ENCODE measurements around the gene LRRC3C. TPM values are rescaled to one million over a fixed set of nuclear protein-coding genes. Genes with fewer than 3 reads are reported as not detected.

The LRRC3C gene
- total RNA-seq, 1 donor from 2014 or later, result not detected

DNA sequence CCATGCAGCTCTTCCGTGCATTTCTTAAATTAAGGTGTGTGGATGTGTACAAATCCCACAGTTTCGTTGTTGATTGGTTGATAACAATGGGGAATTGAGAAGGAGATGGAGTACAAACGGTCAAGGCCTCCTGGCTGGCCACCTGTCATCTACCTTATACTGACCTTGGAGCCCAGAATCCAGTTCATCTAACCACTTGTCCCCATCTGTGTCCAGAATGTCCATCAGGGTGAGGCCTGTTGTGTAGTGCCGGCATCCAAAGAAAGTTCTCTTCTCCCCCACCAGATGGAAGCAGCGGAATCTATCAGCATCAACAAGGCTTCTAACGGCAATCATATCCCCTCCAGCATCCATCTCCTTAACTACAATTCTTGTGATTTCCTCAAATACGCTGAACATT, 10.6 kb upstream of the LRRC3C start:
- no peak overlapping the region for H2AFZ ChIP-seq (ENCODE audit: low read depth, low read length)
- H3K9me3 ChIP-seq (ENCODE audit: insufficient read depth, low read depth, low read length), result no peaks in the 10 kb centered on the region
- H3K4me2 ChIP-seq (ENCODE audit: low read length), result no peak overlapping the region
- no peaks in the 10 kb centered on the region for H3K4me1 ChIP-seq (ENCODE audit: insufficient read depth, low read length)
- Mint-ChIP-seq H3K4me3 (ENCODE audit: unreplicated experiment) (no peak overlapping the region), H3K4me1 (ENCODE audit: low read depth, unreplicated experiment) (no peaks in the 10 kb centered on the region), H3K27ac (ENCODE audit: unreplicated experiment) (no peak overlapping the region), H3K36me3 (ENCODE audit: low read depth, unreplicated experiment) (peaks cover 47% of the 10 kb centered on the region), H3K9me3 (ENCODE audit: unreplicated experiment) (no peaks in the 10 kb centered on the region), H3K27me3 (ENCODE audit: low read depth, unreplicated experiment) (no peaks in the 10 kb centered on the region)
- no peak overlapping the region for H3K27ac ChIP-seq (ENCODE audit: low read depth, low read length)
- DNase-seq (ENCODE audit: low read depth) (no peak), FAIRE-seq (no peak)
- H3K36me3 ChIP-seq (ENCODE audit: insufficient read depth, low read length), result peaks cover 16% of the 10 kb centered on the region
- H3K9ac ChIP-seq (ENCODE audit: low read length), result no peak overlapping the region
- H3K27me3 ChIP-seq (ENCODE audit: insufficient read depth, low read length), result no peaks in the 10 kb centered on the region
- H3K79me2 ChIP-seq (ENCODE audit: insufficient read depth, low read length), result no peaks in the 10 kb centered on the region
- H4K20me1 ChIP-seq (ENCODE audit: insufficient read depth, low read length), result peaks cover 19% of the 10 kb centered on the region
- TF ChIP-seq, protein P1, sequence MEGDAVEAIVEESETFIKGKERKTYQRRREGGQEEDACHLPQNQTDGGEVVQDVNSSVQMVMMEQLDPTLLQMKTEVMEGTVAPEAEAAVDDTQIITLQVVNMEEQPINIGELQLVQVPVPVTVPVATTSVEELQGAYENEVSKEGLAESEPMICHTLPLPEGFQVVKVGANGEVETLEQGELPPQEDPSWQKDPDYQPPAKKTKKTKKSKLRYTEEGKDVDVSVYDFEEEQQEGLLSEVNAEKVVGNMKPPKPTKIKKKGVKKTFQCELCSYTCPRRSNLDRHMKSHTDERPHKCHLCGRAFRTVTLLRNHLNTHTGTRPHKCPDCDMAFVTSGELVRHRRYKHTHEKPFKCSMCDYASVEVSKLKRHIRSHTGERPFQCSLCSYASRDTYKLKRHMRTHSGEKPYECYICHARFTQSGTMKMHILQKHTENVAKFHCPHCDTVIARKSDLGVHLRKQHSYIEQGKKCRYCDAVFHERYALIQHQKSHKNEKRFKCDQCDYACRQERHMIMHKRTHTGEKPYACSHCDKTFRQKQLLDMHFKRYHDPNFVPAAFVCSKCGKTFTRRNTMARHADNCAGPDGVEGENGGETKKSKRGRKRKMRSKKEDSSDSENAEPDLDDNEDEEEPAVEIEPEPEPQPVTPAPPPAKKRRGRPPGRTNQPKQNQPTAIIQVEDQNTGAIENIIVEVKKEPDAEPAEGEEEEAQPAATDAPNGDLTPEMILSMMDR (IDR thresholded peaks at IDR 0.05; ENCODE audit: insufficient read depth, low read depth, low read length), result no peak
- no peak for TF ChIP-seq EZH2 (IDR thresholded peaks at IDR 0.05; ENCODE audit: insufficient read depth, low read length)
- H3K4me3 ChIP-seq (ENCODE audit: insufficient read depth, low read depth, low read length), result no peak overlapping the region

DNA sequence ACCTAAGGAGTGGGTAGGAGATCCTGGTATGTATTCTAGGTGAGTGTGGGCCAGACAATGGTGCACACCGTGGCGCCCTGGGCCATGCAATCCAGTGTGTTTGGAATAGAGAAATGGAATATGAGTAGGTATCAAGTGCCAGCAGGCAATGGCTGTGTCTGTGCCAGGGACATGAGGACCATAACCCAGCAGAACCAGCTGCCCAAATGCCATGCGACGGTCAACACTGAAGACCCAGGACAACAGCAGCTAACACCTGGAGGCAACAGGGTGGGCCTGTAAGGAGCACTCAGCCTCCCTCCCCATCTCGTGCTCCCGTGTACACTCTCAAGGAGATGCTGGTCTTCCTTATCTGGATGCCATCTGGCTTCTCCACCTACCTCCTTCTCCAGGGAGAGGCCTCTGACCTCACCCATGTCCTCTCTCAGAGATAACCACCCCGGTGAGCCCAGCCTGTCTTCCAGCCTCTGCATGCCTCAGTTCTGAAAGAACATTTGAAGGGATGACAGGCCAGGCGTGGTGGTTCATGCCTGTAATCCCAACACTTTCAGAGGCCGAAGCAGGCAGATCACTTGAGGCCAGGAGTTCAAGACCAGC, 8.3 kb upstream of the LRRC3C start:
- no peak overlapping the region for H3K9ac ChIP-seq (ENCODE audit: low read length)
- peaks cover 4% of the 10 kb centered on the region for H3K4me1 ChIP-seq (ENCODE audit: insufficient read depth, low read length)
- Mint-ChIP-seq H3K27me3 (ENCODE audit: low read depth, unreplicated experiment) (no peaks in the 10 kb centered on the region), H3K9me3 (ENCODE audit: unreplicated experiment) (no peaks in the 10 kb centered on the region), H3K27ac (ENCODE audit: unreplicated experiment) (no peak overlapping the region), H3K4me1 (ENCODE audit: low read depth, unreplicated experiment) (peaks cover 1% of the 10 kb centered on the region), H3K36me3 (ENCODE audit: low read depth, unreplicated experiment) (peaks cover 35% of the 10 kb centered on the region), H3K4me3 (ENCODE audit: unreplicated experiment) (peak overlapping the region; percentile 60)
- no peak overlapping the region for H2AFZ ChIP-seq (ENCODE audit: low read depth, low read length)
- no peak overlapping the region for H3K4me2 ChIP-seq (ENCODE audit: low read length)
- H3K36me3 ChIP-seq (ENCODE audit: insufficient read depth, low read length), result peaks cover 25% of the 10 kb centered on the region
- no peak overlapping the region for H3K27ac ChIP-seq (ENCODE audit: low read depth, low read length)
- peaks cover 42% of the 10 kb centered on the region for H4K20me1 ChIP-seq (ENCODE audit: insufficient read depth, low read length)
- TF ChIP-seq, protein P1 (IDR thresholded peaks at IDR 0.05; ENCODE audit: insufficient read depth, low read depth, low read length), result no peak
- no peak for TF ChIP-seq EZH2 (IDR thresholded peaks at IDR 0.05; ENCODE audit: insufficient read depth, low read length)
- no peak for DNase-seq (ENCODE audit: low read depth)
- peaks cover 14% of the 10 kb centered on the region for H3K79me2 ChIP-seq (ENCODE audit: insufficient read depth, low read length)
- no peaks in the 10 kb centered on the region for H3K9me3 ChIP-seq (ENCODE audit: insufficient read depth, low read depth, low read length)
- H3K4me3 ChIP-seq (ENCODE audit: insufficient read depth, low read depth, low read length), result no peak overlapping the region
- no peak for FAIRE-seq
- no peaks in the 10 kb centered on the region for H3K27me3 ChIP-seq (ENCODE audit: insufficient read depth, low read length)
